ENCODE data around the gene CEP128. TPM values are rescaled to one million over a fixed set of nuclear protein-coding genes. Genes with fewer than 3 reads are reported as not detected.

The CEP128 gene
- total RNA-seq, 1 donor from 2014 or later, result 4.9 TPM

DNA sequence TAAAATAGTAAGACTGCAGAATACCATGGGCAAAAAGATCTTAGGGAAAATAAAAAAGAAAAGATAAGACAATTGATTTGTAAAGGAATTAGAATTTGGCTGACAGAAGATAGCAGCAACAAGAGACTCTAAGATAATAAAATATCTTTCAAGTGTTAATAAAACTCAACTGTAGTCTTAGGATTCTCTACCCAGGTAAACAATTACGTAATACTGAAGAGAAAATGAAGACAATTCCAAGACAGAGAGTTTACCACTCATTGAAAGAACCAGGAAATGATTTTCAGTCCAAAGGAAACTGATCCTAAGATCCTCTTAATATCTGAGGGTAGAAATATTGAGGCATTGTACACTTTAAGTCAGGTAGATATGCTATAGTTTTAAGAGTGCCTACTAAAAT, 321.1 kb downstream of the CEP128 start:
- no peak for DNase-seq (ENCODE audit: low read depth, low spot score)

DNA sequence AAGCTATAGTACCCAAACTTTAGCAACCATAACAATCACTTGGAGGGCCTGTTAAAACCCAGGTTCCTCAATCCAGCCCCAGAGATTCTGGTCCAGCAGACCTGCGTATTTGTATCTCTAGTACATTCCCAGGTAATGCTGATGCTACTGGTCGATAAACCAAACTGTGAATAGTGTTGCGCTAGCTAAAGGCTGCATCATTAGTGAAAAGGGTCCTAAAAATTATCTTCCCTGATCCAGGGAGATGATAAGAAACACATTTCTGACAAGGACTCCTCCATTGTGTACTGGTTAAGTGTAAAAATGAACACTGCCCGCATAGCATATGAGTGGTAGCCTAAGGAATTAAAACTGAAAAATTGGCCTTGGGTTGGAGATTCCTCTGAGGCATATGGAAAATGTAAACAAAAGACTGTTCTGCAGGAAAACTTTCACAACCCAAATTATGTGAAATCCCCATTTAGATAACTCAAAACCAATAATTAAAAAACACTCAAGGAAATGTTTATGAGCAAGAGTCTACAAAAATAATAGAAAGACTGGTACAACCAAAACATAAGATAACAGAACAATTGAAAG, 322.7 kb downstream of the CEP128 start:
- DNase-seq (ENCODE audit: low read depth, low spot score), result no peak

- DNase-seq (ENCODE audit: low read depth, low spot score), result no peak
Measured at GRCh38 chr14:80615831-80616230, 325.7 kb downstream of the CEP128 start.

DNA sequence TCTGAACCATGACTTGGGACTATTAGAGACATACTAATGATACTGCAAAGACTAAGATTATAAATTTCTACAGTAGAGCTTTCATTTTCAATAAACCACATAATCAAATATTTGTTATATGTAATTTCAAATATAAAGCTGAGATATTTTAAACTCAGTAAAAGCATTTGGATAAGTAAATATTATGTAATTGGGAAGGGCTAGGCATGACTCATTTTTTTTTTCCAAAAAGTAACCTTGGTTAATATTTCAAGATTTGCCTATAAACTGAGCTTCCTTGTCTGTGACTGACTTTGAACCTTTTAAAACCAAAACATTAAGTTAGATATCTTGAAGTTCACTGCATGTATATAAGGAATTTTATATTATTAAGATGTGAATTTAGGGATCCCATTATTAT, 332.5 kb downstream of the CEP128 start:
- DNase-seq (ENCODE audit: low read depth, low spot score), result no peak

GRCh38 chr14:80608563-80608962, 333.0 kb downstream of the CEP128 start:
- no peak for DNase-seq (ENCODE audit: low read depth, low spot score)

DNA sequence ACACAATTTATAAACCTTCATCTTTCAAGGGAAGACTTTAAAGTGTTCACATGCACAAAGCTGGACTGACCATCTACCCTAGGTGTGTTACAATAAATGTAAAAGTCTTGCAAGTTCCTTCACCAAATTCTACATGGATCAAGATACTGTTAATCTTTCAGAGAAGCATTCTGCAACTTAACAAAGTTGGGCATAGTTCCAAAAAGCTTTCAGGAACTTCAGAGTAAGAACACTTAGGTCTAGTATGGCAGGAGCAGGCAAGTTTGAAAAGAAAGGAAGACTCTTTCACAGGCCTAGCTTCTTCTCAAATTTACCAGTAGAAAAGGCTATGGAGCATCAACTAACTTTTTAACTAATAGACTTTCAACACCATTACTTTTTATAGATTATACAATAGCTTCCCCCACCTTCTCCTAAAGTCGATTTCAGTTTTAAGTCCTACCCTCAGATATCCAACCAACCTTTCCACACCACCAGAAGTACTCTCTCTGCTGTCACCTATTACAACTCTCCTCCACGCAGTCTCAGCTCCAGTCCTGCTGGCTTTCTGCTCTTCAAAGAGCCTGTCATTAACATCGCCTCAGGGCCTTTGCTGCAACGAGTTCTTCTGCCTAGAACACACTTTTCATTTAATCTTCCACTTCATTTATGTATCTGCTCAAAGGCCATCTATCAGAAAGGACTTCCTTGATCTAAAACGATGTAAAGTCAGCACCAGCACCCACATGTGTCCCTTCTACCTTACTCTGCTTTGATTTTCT, 333.9 kb downstream of the CEP128 start:
- no peak for DNase-seq (ENCODE audit: low read depth, low spot score)

GRCh38 chr14:80606347-80606772, 335.2 kb downstream of the CEP128 start:
- DNase-seq (ENCODE audit: low read depth, low spot score), result no peak

DNA sequence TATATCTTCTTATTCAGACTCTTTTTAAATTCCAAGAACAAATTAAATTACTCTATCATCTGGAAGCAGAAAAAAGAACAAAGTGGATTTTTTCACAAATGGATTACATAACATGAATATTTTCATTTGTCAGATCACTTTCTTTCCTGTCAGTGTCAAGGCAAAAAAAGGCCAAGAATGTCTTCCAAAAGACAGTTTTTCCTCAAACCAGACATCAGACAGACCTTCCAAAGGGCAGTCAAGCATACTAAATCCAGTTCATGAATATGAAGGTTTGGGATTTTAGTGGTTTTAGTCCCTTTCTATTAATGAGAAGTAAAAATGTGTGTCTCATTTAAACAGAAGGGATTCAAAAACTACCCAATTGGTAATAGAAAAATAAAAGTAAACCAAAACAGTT, 336.0 kb downstream of the CEP128 start:
- no peak for DNase-seq (ENCODE audit: low read depth, low spot score)

GRCh38 chr14:80602946-80603345, 338.6 kb downstream of the CEP128 start:
- DNase-seq (ENCODE audit: low read depth, low spot score), result no peak

DNA sequence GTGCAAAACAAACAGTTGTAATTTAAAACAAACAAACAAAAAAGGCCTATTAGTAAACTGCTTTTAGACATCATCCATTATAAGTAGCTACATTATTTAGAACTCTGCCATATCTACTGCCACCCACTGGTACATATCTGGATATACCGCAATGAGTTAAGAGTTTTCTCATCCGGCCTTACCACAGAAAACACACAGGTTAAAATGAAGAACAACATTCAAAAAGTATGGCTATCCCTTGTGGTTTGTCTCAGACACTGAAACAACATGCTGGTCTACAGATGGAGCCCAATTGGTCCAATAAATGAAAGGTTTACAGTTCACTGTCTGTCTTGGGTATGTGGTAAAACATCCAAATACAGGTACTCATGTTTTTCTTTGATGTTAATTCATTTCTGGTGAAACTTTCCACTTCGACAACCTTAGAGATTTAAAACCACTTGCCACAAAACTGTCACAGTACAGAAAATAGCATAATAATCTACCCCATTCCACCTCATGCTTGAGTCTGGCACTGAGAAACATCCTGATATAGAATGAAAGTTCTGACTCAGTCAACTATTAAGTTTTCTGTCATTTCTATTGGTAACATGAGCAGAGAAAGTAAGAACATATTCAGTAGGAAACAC, 354.3 kb downstream of the CEP128 start:
- DNase-seq (ENCODE audit: low read depth, low spot score), result no peak

- no peak for DNase-seq (ENCODE audit: low read depth, low spot score)
Measured at GRCh38 chr14:80586131-80586530, 355.4 kb downstream of the CEP128 start.

GRCh38 chr14:80585506-80585835, 356.1 kb downstream of the CEP128 start:
- DNase-seq (ENCODE audit: low read depth, low spot score), result no peak

DNA sequence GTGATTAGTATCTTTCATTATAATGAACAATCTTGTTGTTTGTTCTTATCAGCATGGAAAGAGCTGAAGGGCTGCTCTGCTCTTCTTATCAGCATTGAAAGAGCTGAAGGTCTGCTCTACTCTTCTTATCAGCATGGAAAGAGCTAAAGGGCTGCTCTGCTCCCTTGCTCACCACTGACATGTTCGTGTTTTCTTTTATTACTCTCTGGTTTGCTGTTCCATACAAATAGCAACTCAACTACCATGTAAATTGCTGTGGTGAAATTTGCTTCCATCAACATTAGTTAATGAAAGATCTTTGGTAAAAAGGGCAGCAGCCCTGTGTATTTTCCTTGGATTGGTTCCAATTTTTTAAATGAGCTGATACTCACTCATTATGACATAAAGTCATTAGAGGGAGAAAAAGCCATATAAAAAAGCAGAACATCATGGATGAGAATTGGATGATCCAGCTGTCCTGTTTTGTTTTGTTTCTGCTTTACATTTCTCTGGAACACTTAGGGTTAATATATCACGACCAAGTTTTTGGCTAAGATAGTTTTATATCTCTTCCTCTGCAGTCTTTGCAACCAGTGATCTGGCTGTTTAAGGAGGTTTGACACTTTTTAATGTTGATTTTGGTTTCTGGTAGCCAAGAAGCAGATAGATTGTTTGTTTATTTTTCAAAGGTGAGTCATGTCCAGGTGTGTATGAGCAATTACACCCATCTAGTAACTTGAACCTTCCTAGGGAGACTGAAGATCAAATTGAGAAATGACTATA, 356.6 kb downstream of the CEP128 start:
- DNase-seq (ENCODE audit: low read depth, low spot score), result no peak

GRCh38 chr14:80577599-80577998, 363.9 kb downstream of the CEP128 start:
- DNase-seq (ENCODE audit: low read depth, low spot score), result no peak

DNA sequence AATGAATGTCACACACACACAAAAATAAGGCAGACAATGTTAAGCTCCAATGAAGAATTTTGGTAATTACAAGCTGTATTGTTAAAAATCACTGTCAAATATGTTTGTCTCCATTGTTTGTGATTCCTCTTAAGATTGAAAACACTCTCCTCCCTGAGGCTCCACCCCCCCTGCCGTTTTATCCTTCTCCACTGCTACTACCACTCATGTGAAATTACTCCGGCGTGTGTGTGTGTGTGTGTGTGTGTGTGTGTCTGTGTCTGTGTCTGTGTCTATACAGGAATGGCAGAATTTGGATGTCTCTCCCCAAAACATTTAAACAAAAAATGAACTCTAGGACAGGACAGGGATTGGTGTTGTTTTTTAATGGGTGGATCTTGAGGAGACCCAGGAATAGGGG, 365.1 kb downstream of the CEP128 start:
- DNase-seq (ENCODE audit: low read depth, low spot score), result no peak

DNA sequence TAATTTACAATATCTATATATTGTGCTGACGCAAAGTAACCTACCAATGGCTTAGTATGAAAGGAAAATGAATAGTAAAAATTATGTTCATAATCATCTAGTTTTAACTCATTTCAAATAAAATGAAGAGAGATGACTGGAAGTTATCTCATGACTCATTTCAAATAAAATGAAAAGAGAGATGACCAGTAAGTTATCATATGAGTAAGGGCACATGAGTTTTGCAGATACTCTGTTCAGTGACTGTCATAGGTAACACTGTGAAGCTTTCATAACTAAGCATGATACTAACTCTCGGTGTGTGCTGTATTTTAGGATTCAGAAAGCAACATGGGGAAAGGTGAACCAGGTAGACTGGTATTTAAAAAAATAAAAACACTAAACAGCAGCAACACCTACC, 365.8 kb downstream of the CEP128 start:
- DNase-seq (ENCODE audit: low read depth, low spot score), result no peak

GRCh38 chr14:80572666-80573065, 368.9 kb downstream of the CEP128 start:
- no peak for DNase-seq (ENCODE audit: low read depth, low spot score)

- DNase-seq (ENCODE audit: low read depth, low spot score), result no peak
Measured at GRCh38 chr14:80570930-80571298, 370.6 kb downstream of the CEP128 start.

- DNase-seq (ENCODE audit: low read depth, low spot score), result no peak
Measured at GRCh38 chr14:80567905-80568536, 373.5 kb downstream of the CEP128 start.

GRCh38 chr14:80565001-80565400, 376.5 kb downstream of the CEP128 start:
- no peak for DNase-seq (ENCODE audit: low read depth, low spot score)

- DNase-seq (ENCODE audit: low read depth, low spot score), result no peak
Measured at GRCh38 chr14:80564051-80564450, 377.5 kb downstream of the CEP128 start.

Data from pulmonary artery endothelial cell (primary cell).